Ishikawa (cell line): ENCODE results near the gene CNPY3.

ENCODE experiments used
- CEBPB ChIP-seq: IDR thresholded peaks from 2 replicates; pipeline ENCODE4 v1.6.1; 2012
- CREB1 ChIP-seq: IDR thresholded peaks from 2 replicates; pipeline ENCODE4 v1.6.1; 2012; ENCODE audit warnings: low read depth
- EGR1 ChIP-seq: IDR thresholded peaks from 2 replicates; pipeline ENCODE4 v1.6.1; 2012
- EP300 ChIP-seq: IDR thresholded peaks from 2 replicates; pipeline ENCODE4 v1.6.1; 2012; ENCODE audit warnings: borderline replicate concordance
- FOXM1 ChIP-seq: IDR thresholded peaks from 2 replicates; pipeline ENCODE4 v1.6.1; 2012; ENCODE audit warnings: low read depth, borderline replicate concordance
- MAX ChIP-seq: IDR thresholded peaks from 2 replicates; pipeline ENCODE4 v1.6.1; 2012
- NFIC ChIP-seq: IDR thresholded peaks from 2 replicates; pipeline ENCODE4 v1.6.1; 2012
- RAD21 ChIP-seq: IDR thresholded peaks from 2 replicates; pipeline ENCODE4 v1.6.1; 2012; ENCODE audit warnings: low read depth
- REST ChIP-seq: IDR thresholded peaks from 2 replicates; pipeline ENCODE4 v1.6.1; 2012; ENCODE audit warnings: low read depth, mild to moderate bottlenecking
- TAF1 ChIP-seq: IDR thresholded peaks from 2 replicates; pipeline ENCODE4 v1.6.1; 2012; ENCODE audit warnings: low read depth, mild to moderate bottlenecking
- TCF12 ChIP-seq: IDR thresholded peaks from 2 replicates; pipeline ENCODE4 v1.6.1; 2012; ENCODE audit warnings: low read depth
- TEAD4 ChIP-seq: IDR thresholded peaks from 2 replicates; pipeline ENCODE4 v1.6.1; 2012
- YY1 ChIP-seq: IDR thresholded peaks from 2 replicates; pipeline ENCODE4 v1.6.1; 2012; ENCODE audit warnings: low read depth
- ZBTB7A ChIP-seq: IDR thresholded peaks from 2 replicates; pipeline ENCODE4 v1.6.1; 2012; ENCODE audit warnings: low read depth
- TF ChIP-seq, protein P1 (sequence below): IDR thresholded peaks from 2 replicates; pipeline ENCODE4 v1.6.1; 2012

CNPY3 gene

DNA sequence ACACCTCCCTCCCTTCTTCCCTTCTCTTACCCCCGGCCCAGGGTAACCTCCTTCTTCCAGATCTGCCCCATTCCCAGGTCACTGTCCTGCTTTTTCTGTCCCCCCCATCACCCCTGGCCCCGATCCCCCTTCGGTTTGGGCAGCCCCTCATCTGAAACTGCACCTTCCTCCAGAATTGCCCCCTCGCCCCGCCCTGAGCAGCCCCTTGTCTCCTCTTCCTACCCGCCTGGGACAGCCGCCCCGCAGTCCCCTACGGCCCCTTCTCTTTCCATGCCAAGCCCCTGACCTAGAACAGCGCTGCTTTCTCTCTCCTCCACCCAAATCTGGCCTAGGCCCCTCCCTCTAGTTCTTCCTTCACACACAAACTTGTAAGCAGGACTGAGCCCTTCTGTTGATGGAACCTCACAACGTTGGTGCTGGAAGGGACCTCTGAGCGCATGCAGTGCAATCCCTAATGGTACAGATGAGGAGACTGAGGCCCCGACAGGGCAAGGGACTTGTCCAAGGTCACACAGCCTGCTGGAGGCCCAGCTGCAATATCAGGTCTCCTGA, 55.7 kb downstream of the CNPY3 start:
- no peak for TF ChIP-seq CEBPB
- TF ChIP-seq, protein P1, sequence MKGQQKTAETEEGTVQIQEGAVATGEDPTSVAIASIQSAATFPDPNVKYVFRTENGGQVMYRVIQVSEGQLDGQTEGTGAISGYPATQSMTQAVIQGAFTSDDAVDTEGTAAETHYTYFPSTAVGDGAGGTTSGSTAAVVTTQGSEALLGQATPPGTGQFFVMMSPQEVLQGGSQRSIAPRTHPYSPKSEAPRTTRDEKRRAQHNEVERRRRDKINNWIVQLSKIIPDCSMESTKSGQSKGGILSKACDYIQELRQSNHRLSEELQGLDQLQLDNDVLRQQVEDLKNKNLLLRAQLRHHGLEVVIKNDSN = no peak
- no peak for TF ChIP-seq RAD21
- TF ChIP-seq CREB1 = no peak
- TF ChIP-seq EP300 = no peak
- no peak for TF ChIP-seq MAX
- no peak for TF ChIP-seq TAF1
- TF ChIP-seq FOXM1 = no peak
- TF ChIP-seq ZBTB7A = no peak
- TF ChIP-seq EGR1 = no peak
- no peak for TF ChIP-seq REST
- no peak for TF ChIP-seq NFIC
- no peak for TF ChIP-seq TEAD4
- no peak for TF ChIP-seq TCF12
- TF ChIP-seq YY1 = no peak

DNA sequence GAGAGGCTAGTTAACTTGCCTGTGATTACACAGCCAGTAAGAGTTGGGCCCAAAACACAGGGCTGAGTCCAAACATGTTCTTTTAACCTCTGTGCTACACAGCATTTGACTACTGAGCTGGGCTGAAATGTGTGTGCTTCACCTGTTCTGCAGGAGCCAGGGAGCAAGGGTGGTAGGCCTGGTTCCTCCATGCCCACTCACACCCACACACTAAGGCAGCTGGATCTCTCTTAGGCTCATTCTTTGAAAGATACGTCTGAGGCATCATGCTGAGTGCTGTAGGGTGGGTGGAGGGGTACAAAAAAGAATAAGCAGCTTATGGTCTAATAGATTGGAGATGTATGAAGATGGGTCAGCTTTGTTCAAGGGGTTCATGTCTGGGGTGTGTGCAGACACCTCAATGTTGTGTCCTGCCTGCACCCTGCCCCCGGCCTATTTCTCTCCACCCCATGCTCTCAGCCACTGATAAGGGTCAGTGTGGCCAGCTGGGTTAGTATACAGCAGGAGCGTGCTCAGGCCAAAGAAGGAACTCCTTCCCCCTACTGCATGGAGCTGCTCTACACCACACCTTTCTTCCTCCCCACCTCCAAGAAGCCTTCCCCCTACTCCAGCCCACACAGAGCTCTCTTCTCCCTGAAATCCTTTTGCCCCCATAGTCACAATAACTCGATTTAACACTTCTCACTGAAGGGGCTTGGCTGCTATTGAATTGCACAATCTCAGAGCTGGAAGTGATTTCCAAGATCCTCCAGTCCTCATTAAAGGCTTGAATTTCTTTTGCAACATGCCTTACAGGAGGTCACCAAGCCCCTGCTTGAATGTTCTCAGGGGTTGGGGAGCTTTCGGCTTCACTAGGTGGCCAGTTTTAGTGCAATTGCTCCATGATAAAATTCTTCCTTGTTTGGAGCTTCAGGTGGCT, 58.5 kb downstream of the CNPY3 start:
- TF ChIP-seq TAF1 = no peak
- TF ChIP-seq YY1 = no peak
- TF ChIP-seq MAX = no peak
- no peak for TF ChIP-seq NFIC
- no peak for TF ChIP-seq TEAD4
- TF ChIP-seq, protein P1 = no peak
- TF ChIP-seq EP300 = no peak
- no peak for TF ChIP-seq FOXM1
- no peak for TF ChIP-seq TCF12
- no peak for TF ChIP-seq CEBPB
- no peak for TF ChIP-seq ZBTB7A
- no peak for TF ChIP-seq EGR1
- no peak for TF ChIP-seq CREB1
- TF ChIP-seq REST = no peak
- TF ChIP-seq RAD21 = no peak

DNA sequence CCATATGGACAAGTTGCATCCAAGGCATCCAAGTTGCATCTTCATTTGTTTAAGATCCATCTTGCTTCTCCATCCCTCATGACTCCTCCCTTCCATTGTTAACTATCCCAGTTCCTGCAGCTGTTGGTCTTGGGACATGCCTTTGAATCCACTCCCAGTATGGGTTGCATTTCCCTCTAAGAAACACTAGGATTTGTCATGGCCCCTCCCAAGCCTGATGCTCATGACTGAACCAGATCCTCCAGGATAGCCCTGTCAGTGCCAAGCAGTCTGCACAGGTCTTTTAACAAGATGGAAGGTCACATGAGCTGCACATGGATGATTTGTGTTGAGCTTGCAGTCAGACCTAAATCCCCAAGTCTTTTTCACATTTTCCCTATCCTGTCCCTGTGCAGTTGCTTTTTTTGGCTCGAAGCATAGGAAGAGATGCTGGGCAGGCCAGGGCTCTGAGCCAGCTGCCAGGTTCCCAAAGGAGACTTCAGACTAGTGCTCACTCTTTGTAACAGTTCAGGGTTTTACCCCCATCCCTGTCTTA, 59.3 kb downstream of the CNPY3 start:
- TF ChIP-seq TEAD4 = no peak
- no peak for TF ChIP-seq CEBPB
- TF ChIP-seq TCF12 = no peak
- no peak for TF ChIP-seq RAD21
- TF ChIP-seq ZBTB7A = no peak
- TF ChIP-seq, protein P1 = no peak
- TF ChIP-seq FOXM1 = no peak
- TF ChIP-seq EP300 = no peak
- no peak for TF ChIP-seq TAF1
- no peak for TF ChIP-seq YY1
- no peak for TF ChIP-seq EGR1
- no peak for TF ChIP-seq CREB1
- no peak for TF ChIP-seq MAX
- no peak for TF ChIP-seq NFIC
- TF ChIP-seq REST = no peak
